ENCODE results near the gene SLC16A8.
"Not testable (repeated sequence)": the region's sequence is repeated elsewhere in the genome, so short reads cannot be mapped to it uniquely, and the experiment has no call there.

Gene SLC16A8

GRCh38 chr22:38081941-38082828, 1.8 kb downstream of the SLC16A8 start:
- Histone ChIP-seq H3K4me1 (ENCODE audit: control insufficient read depth, insufficient read depth, low read length) (no peaks in the 10 kb centered on the region), H3K9me3 (ENCODE audit: control insufficient read depth, insufficient read depth, low read length) (no peaks in the 10 kb centered on the region), H3K27me3 (ENCODE audit: control insufficient read depth, insufficient read depth, low read length) (peaks cover 13% of the 10 kb centered on the region), H3K36me3 (ENCODE audit: control insufficient read depth, insufficient read depth, low read length) (peaks cover 7% of the 10 kb centered on the region), H3K4me3 (ENCODE audit: low read depth, low read length) (peak overlapping the region; percentile 30), H3K9ac (ENCODE audit: low read depth, low read length) (no peak overlapping the region)

DNA sequence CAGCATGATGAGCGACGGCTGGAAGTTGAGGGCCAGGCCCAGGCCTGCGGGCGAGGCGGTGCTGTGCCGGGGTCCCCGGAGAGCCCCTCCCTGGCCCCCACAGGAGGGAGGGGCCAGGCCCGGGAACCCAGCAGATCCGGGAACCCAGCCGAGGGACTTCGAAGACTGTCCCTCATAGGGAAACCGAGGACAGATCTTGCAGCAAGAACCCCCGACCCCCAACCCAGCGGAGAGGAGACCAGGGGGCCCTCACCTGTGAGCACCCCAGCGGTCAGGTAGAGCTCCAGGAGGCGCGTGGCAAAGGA, 2.4 kb downstream of the SLC16A8 start:
- Histone ChIP-seq H3K9ac (ENCODE audit: low read depth, low read length) (no peak overlapping the region), H3K4me1 (ENCODE audit: control insufficient read depth, insufficient read depth, low read length) (no peaks in the 10 kb centered on the region), H3K4me3 (ENCODE audit: low read depth, low read length) (peak overlapping the region; percentile 30), H3K9me3 (ENCODE audit: control insufficient read depth, insufficient read depth, low read length) (no peaks in the 10 kb centered on the region), H3K36me3 (ENCODE audit: control insufficient read depth, insufficient read depth, low read length) (peaks cover 7% of the 10 kb centered on the region), H3K27me3 (ENCODE audit: control insufficient read depth, insufficient read depth, low read length) (peaks cover 13% of the 10 kb centered on the region)

GRCh38 chr22:38080850-38081635, 2.9 kb downstream of the SLC16A8 start:
- no peaks in the 10 kb centered on the region for H3K4me1 ChIP-seq (ENCODE audit: control insufficient read depth, insufficient read depth, low read length)
- H3K36me3 ChIP-seq (ENCODE audit: control insufficient read depth, insufficient read depth, low read length): peaks cover 5% of the 10 kb centered on the region
- H3K9ac ChIP-seq (ENCODE audit: low read depth, low read length): no peak overlapping the region
- H3K9me3 ChIP-seq (ENCODE audit: control insufficient read depth, insufficient read depth, low read length): no peaks in the 10 kb centered on the region
- peak overlapping the region; percentile 48 for H3K4me3 ChIP-seq (ENCODE audit: low read depth, low read length)
- H3K27me3 ChIP-seq (ENCODE audit: control insufficient read depth, insufficient read depth, low read length): peaks cover 13% of the 10 kb centered on the region

- H3K9me3 ChIP-seq (ENCODE audit: control insufficient read depth, insufficient read depth, low read length): no peaks in the 10 kb centered on the region
- no peaks in the 10 kb centered on the region for H3K4me1 ChIP-seq (ENCODE audit: control insufficient read depth, insufficient read depth, low read length)
- H3K9ac ChIP-seq (ENCODE audit: low read depth, low read length): no peak overlapping the region
- peaks cover 6% of the 10 kb centered on the region for H3K36me3 ChIP-seq (ENCODE audit: control insufficient read depth, insufficient read depth, low read length)
- H3K4me3 ChIP-seq (ENCODE audit: low read depth, low read length): no peak overlapping the region
- H3K27me3 ChIP-seq (ENCODE audit: control insufficient read depth, insufficient read depth, low read length): peaks cover 13% of the 10 kb centered on the region
These were observed 3.5 kb downstream of the SLC16A8 start for GRCh38 chr22:38080474-38080849.

DNA sequence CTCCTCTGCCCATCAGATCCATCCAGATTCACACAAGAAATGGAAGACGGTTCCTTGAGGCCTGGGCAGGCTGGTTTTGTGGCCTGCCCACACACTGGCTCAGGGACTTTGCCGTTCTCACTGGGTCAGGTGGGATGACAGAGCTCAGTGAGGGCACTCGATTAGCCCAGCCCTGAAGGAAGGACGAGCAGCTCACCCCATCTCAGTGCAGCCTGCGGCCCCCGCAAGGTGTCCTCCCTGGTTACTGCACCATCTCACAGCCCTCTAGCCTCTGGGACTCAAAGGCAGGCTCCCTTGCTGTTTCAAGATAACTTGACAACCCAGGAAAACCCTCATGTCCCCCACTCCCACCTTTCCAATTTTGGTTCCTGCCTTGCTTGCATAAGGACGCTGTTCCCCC, 4.2 kb downstream of the SLC16A8 start:
- no peaks in the 10 kb centered on the region for H3K9me3 ChIP-seq (ENCODE audit: control insufficient read depth, insufficient read depth, low read length)
- peaks cover 13% of the 10 kb centered on the region for H3K27me3 ChIP-seq (ENCODE audit: control insufficient read depth, insufficient read depth, low read length)
- no peak overlapping the region for H3K4me3 ChIP-seq (ENCODE audit: low read depth, low read length)
- H3K9ac ChIP-seq (ENCODE audit: low read depth, low read length): no peak overlapping the region
- no peaks in the 10 kb centered on the region for H3K4me1 ChIP-seq (ENCODE audit: control insufficient read depth, insufficient read depth, low read length)
- H3K36me3 ChIP-seq (ENCODE audit: control insufficient read depth, insufficient read depth, low read length): peaks cover 8% of the 10 kb centered on the region

- not testable (repeated sequence) for H3K4me1 ChIP-seq (ENCODE audit: control insufficient read depth, insufficient read depth, low read length); H3K9me3 ChIP-seq (ENCODE audit: control insufficient read depth, insufficient read depth, low read length); H3K9ac ChIP-seq (ENCODE audit: low read depth, low read length); H3K4me3 ChIP-seq (ENCODE audit: low read depth, low read length)
- peaks cover 11% of the 10 kb centered on the region for H3K36me3 ChIP-seq (ENCODE audit: control insufficient read depth, insufficient read depth, low read length)
- H3K27me3 ChIP-seq (ENCODE audit: control insufficient read depth, insufficient read depth, low read length): peaks cover 13% of the 10 kb centered on the region
These were observed 4.8 kb downstream of the SLC16A8 start for GRCh38 chr22:38079208-38079607.

DNA sequence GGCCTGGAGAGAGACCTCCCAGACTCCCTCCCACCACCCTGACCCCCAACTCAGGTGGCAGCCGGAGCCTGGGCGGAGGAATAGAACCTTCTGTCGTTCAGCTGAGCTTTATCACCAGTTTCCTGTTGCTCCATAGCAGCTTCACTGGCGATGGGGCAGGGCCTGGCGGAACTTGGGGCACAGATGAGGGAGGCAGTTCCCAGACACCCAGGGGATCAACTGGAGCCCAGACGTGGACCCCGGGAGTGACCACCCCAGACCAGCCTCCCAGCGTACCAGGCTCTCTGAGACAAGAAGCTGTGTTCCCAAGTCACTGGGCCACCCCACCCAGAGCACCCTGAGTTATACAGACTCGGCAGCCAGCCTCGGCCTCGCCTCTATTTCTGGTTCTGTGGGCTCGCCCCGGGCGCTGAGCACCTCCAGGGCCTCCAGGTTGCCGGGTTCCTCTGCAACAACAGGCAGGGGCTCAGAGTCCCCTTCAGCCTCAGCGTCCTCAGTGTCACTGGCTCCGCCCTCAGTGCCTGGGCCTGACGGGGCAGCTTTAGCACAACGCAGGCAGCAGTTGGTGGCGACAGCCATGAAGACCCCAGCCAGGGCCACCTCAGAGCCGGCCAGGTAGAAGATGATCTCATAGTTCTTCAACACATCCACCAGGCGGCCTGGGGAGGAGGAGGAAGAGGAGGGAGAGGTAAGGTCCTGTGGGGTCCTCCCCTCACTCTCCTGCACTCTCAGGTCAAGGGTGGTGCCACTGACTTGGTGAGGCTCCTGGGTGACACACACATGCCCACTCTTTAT, 5.7 kb downstream of the SLC16A8 start:
- peaks cover 13% of the 10 kb centered on the region for H3K27me3 ChIP-seq (ENCODE audit: control insufficient read depth, insufficient read depth, low read length)
- no peak overlapping the region for H3K9ac ChIP-seq (ENCODE audit: low read depth, low read length)
- H3K36me3 ChIP-seq (ENCODE audit: control insufficient read depth, insufficient read depth, low read length): peaks cover 11% of the 10 kb centered on the region
- H3K4me3 ChIP-seq (ENCODE audit: low read depth, low read length): no peak overlapping the region
- no peaks in the 10 kb centered on the region for H3K4me1 ChIP-seq (ENCODE audit: control insufficient read depth, insufficient read depth, low read length)
- no peaks in the 10 kb centered on the region for H3K9me3 ChIP-seq (ENCODE audit: control insufficient read depth, insufficient read depth, low read length)

DNA sequence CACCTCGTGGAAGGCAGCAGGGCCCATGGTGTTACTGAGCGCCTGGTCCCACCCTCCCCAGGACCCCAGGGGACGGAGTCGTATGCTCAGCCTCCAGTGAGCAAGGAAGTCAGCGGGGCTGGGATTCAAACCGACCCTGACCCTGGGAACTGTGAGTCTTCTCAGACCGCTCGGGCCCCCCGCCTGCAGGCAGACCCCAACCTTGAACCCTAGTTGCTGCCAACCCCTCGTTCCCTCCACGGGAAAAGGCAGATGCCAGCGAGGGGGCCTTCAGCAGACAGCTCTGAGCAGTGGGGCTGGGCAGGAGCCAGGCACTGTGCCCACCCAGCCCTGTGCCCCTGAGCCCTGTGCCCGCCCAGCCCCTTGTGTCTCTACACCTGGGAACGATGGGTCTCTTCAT, 6.4 kb downstream of the SLC16A8 start:
- peaks cover 13% of the 10 kb centered on the region for H3K27me3 ChIP-seq (ENCODE audit: control insufficient read depth, insufficient read depth, low read length)
- no peak overlapping the region for H3K4me3 ChIP-seq (ENCODE audit: low read depth, low read length)
- H3K4me1 ChIP-seq (ENCODE audit: control insufficient read depth, insufficient read depth, low read length): no peaks in the 10 kb centered on the region
- no peak overlapping the region for H3K9ac ChIP-seq (ENCODE audit: low read depth, low read length)
- H3K9me3 ChIP-seq (ENCODE audit: control insufficient read depth, insufficient read depth, low read length): no peaks in the 10 kb centered on the region
- H3K36me3 ChIP-seq (ENCODE audit: control insufficient read depth, insufficient read depth, low read length): peaks cover 18% of the 10 kb centered on the region

- H3K36me3 ChIP-seq (ENCODE audit: control insufficient read depth, insufficient read depth, low read length): peaks cover 23% of the 10 kb centered on the region
- no peaks in the 10 kb centered on the region for H3K9me3 ChIP-seq (ENCODE audit: control insufficient read depth, insufficient read depth, low read length)
- no peak overlapping the region for H3K4me3 ChIP-seq (ENCODE audit: low read depth, low read length)
- H3K27me3 ChIP-seq (ENCODE audit: control insufficient read depth, insufficient read depth, low read length): peaks cover 13% of the 10 kb centered on the region
- no peaks in the 10 kb centered on the region for H3K4me1 ChIP-seq (ENCODE audit: control insufficient read depth, insufficient read depth, low read length)
- no peak overlapping the region for H3K9ac ChIP-seq (ENCODE audit: low read depth, low read length)
These were observed 6.9 kb downstream of the SLC16A8 start for GRCh38 chr22:38077096-38077495.

- H3K36me3 ChIP-seq (ENCODE audit: control insufficient read depth, insufficient read depth, low read length): peaks cover 29% of the 10 kb centered on the region
- H3K27me3 ChIP-seq (ENCODE audit: control insufficient read depth, insufficient read depth, low read length): peaks cover 8% of the 10 kb centered on the region
- no peaks in the 10 kb centered on the region for H3K4me1 ChIP-seq (ENCODE audit: control insufficient read depth, insufficient read depth, low read length)
- no peak overlapping the region for H3K4me3 ChIP-seq (ENCODE audit: low read depth, low read length)
- no peaks in the 10 kb centered on the region for H3K9me3 ChIP-seq (ENCODE audit: control insufficient read depth, insufficient read depth, low read length)
- H3K9ac ChIP-seq (ENCODE audit: low read depth, low read length): no peak overlapping the region
These were observed 8.0 kb downstream of the SLC16A8 start for GRCh38 chr22:38075961-38076360.

DNA sequence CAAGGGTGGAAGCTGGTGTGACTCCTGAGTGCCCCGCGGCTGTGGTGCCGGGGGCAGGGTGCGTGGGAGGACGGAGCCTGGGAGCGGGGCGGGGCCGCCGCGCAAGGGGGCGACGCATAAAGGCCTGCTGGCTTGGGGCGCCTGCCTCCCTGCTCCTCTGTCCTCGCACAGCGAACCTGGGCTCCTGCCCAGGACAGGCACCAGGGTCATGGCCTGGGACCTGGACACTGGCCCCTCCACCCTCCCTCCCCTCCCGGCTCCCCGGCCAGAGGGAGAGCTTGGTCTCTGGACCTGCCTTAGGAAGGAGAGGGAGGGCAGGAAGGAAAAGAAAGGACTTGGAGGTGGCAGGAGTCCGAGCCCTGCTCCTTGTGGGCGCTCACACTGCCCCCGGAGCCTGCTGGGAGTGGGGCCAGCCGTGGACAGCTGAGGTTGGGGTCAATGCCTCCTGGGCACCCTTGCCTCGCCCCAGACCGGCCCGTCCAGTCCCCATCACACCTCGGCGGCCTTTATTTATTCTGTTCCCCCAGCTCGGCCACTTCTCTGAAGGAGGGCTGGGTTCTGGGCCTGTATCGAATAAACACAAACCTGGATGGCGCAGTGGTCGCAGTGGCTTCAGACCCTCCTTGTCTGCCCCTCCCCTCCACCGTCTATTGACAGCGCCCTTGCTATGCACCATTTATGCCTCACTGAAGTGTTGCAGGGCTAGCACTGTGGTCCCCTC, 8.7 kb downstream of the SLC16A8 start:
- H3K27me3 ChIP-seq (ENCODE audit: control insufficient read depth, insufficient read depth, low read length): peaks cover 5% of the 10 kb centered on the region
- H3K4me3 ChIP-seq (ENCODE audit: low read depth, low read length): no peak overlapping the region
- no peaks in the 10 kb centered on the region for H3K9me3 ChIP-seq (ENCODE audit: control insufficient read depth, insufficient read depth, low read length)
- H3K36me3 ChIP-seq (ENCODE audit: control insufficient read depth, insufficient read depth, low read length): peaks cover 26% of the 10 kb centered on the region
- no peak overlapping the region for H3K9ac ChIP-seq (ENCODE audit: low read depth, low read length)
- no peaks in the 10 kb centered on the region for H3K4me1 ChIP-seq (ENCODE audit: control insufficient read depth, insufficient read depth, low read length)

Measured in iPS-15b (cell line).